Cerebellar cortex (tissue), 1 donor: ENCODE measurements around the gene PPP1R14B.

ENCODE experiments used
- DNase-seq: peaks from one replicate; pipeline ENCODE4 v3.0.0-alpha.2; 2015; ENCODE audit warnings: low spot score

PPP1R14B gene

GRCh38 chr11:64210301-64211020 is 36.3 kb downstream of the PPP1R14B start:
- peak; percentile 55 for DNase-seq

GRCh38 chr11:64209563-64209843 is 37.2 kb downstream of the PPP1R14B start:
- no peak for DNase-seq

- DNase-seq, result no peak
Observed at GRCh38 chr11:64208796-64209562, 37.8 kb downstream of the PPP1R14B start.

GRCh38 chr11:64208086-64208795 is 38.5 kb downstream of the PPP1R14B start:
- no peak for DNase-seq

- no peak for DNase-seq
Observed at GRCh38 chr11:64207256-64208085, 39.3 kb downstream of the PPP1R14B start.

GRCh38 chr11:64206457-64207255 is 40.1 kb downstream of the PPP1R14B start, which contains the start of gene FERMT3:
FERMT3 (plus strand) TSS chr11:64206721; CDS start chr11:64207365, 644 bp downstream.
- no peak for DNase-seq

GRCh38 chr11:64204464-64204989 is 42.2 kb downstream of the PPP1R14B start:
- DNase-seq, result peak; percentile 91

- no peak for DNase-seq
Observed at GRCh38 chr11:64204080-64204440, 42.7 kb downstream of the PPP1R14B start.

GRCh38 chr11:64203421-64204079 is 43.2 kb downstream of the PPP1R14B start:
- no peak for DNase-seq

- DNase-seq, result no peak
Observed at GRCh38 chr11:64202992-64203391, 43.8 kb downstream of the PPP1R14B start.

- no peak for DNase-seq
Observed at GRCh38 chr11:64201543-64201942, 45.2 kb downstream of the PPP1R14B start.

- DNase-seq, result no peak
Observed at GRCh38 chr11:64198511-64198910, 48.2 kb downstream of the PPP1R14B start.

GRCh38 chr11:64196626-64197025 is 50.1 kb downstream of the PPP1R14B start:
- DNase-seq, result no peak
